Prostate gland (tissue), 2 donors: ENCODE data around the gene SCAMP1.

Experiments
- POLR2A ChIP-seq: fragments of 450-650 bp; IDR thresholded peaks from one replicate; pipeline ENCODE4 v1.6.1; 2016; ENCODE audit warnings: antibody characterized with exemption, mild to moderate bottlenecking
- POLR2AphosphoS5 ChIP-seq: sonication (generic); formaldehyde crosslinking; IDR thresholded peaks from one replicate; pipeline ENCODE4 v1.6.1; 2017; ENCODE audit warnings: antibody characterized with exemption
- TF ChIP-seq, protein P1 (sequence below), 4 experiments: fragments of 200-600 bp in 2 of 4; fragments of 450-650 bp in 2 of 4; sonication (generic) in 2 of 4; IDR thresholded peaks; 1 replicate in 3 of 4; 2 replicates in 1 of 4; pipeline ENCODE4 v1.5.1; 2016 to 2019; ENCODE audit warnings: antibody characterized with exemption in 4 of 4, mild to moderate bottlenecking in 2 of 4, moderate library complexity in 2 of 4

GRCh38 chr5:78521455-78521854 is 161.0 kb downstream of the SCAMP1 start:
- TF ChIP-seq POLR2A (no peak), POLR2AphosphoS5 (no peak)
- TF ChIP-seq, protein P1, sequence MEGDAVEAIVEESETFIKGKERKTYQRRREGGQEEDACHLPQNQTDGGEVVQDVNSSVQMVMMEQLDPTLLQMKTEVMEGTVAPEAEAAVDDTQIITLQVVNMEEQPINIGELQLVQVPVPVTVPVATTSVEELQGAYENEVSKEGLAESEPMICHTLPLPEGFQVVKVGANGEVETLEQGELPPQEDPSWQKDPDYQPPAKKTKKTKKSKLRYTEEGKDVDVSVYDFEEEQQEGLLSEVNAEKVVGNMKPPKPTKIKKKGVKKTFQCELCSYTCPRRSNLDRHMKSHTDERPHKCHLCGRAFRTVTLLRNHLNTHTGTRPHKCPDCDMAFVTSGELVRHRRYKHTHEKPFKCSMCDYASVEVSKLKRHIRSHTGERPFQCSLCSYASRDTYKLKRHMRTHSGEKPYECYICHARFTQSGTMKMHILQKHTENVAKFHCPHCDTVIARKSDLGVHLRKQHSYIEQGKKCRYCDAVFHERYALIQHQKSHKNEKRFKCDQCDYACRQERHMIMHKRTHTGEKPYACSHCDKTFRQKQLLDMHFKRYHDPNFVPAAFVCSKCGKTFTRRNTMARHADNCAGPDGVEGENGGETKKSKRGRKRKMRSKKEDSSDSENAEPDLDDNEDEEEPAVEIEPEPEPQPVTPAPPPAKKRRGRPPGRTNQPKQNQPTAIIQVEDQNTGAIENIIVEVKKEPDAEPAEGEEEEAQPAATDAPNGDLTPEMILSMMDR (IDR thresholded peaks at IDR 0.05): no peak
